Midbrain (tissue), 1 donor: ENCODE results near the gene MBOAT7.
A peak's percentile ranks its signal among the peaks of the same experiment; 100 is the strongest.

Experiments used
- DNase-seq: peaks from one replicate; lab custom pipeline; 2025; lab: John Stamatoyannopoulos, UW

MBOAT7 gene

GRCh38 chr19:54138489-54139256 lies 50.7 kb downstream of the MBOAT7 start:
- no peak for DNase-seq

DNA sequence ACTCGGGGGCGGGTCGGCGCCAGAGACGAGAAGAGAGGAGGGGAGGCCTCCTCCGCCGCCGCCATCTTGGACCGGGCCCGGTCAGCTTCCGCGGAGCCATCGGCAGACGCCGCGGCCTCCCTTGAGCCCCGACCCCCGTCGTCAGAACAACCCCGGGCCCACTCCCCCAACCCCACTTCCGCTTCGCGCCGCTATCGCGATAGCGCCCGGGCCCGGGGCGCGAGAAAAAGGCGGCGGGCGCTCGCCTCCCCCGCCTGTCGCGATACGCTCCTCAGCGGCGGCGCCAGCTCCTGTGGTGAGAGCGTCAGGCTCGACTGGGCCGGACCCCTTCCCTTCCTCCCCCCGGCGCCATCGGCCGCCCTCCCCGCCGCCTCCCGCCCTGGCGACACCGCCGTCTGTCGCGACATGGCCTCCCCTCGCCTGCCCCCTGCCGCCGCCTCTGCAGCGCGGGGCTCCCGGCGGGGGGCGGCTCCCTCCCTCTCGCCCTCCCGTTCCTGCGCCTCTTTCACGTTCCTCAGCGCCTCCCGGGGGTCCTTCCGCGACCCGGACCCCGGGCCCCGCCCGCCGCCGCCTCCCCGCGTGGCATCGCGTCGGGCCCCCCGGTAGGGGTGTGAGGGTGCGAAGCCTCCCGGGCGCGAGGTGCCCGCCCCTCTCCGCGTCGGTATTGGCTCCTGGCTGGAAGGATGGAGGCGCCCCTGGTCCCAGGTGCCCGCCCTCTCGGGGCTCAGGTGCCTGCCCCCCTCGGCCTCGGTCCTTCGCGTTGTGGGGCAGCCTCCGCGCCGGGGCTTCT lies 51.5 kb downstream of the MBOAT7 start, which contains the start of gene CNOT3:
Gene CNOT3, plus strand, starts transcription at position 64 of the 790 bp plus-strand sequence. CDS start 5,217 bp downstream, outside the sequence.
- DNase-seq, result no peak

DNA sequence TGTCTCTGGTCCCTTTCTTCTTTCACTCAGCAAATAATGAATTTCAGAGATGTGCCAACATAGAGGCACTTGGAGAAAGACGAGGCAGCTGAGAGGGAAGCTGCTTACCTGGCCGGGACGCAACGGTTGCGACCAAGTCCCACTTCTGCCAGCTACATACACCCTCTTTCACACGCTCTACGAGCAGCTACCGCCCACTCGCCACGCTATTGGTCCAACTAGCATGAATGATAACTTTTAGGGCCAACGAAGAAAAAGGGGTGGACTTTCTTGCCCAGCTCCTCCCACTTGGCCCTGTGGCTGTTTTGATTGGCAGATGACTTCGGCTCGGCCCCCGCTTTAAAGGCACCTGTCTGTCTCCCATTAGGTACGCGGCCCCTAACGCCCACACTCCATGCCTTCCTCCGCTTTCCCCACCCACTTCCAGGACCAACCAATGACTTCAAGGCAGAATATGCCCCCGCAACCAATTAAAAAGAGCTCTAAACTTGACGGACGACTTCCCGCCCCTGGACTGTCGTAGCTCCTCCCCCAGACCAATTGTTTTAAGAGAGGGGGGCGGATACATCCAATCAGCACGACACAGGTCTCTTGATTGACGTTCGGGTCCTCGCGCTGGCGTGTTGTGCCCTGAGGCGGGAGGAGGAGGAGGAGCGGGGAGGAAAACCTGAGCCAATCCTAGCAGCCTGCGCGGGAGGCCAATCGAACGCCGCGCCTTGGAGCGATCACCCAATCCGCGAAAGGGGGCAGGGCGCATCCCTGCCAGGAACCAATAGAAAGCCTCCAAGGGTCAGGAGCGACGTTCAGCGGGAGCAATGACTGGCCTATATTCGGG lies 52.3 kb downstream of the MBOAT7 start:
- DNase-seq, result peak; percentile 100

- DNase-seq, result no peak
Measured at GRCh38 chr19:54136086-54136863, 53.1 kb downstream of the MBOAT7 start.

GRCh38 chr19:54133957-54134590 lies 55.3 kb downstream of the MBOAT7 start:
- no peak for DNase-seq

- no peak for DNase-seq
Measured at GRCh38 chr19:54133312-54133956, 55.9 kb downstream of the MBOAT7 start.

- no peak for DNase-seq
Measured at GRCh38 chr19:54129617-54129996, 59.8 kb downstream of the MBOAT7 start.

- DNase-seq, result no peak
Measured at GRCh38 chr19:54128796-54129616, 60.4 kb downstream of the MBOAT7 start.

DNA sequence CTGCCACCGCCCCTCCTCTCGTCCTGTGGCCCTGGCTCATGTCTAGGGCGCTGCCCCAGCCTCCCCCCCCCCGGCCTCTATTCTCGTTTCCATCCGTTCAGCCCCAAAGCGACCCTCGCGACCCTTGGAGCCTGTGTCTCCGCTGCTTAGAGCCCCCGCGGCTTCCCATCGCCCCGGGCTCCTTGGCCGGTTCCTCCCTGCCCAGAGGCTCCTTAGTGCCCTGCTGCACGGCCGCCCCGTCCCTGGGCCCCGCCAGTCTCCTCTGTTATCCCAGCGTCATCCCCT lies 61.0 kb downstream of the MBOAT7 start:
- DNase-seq, result no peak

DNA sequence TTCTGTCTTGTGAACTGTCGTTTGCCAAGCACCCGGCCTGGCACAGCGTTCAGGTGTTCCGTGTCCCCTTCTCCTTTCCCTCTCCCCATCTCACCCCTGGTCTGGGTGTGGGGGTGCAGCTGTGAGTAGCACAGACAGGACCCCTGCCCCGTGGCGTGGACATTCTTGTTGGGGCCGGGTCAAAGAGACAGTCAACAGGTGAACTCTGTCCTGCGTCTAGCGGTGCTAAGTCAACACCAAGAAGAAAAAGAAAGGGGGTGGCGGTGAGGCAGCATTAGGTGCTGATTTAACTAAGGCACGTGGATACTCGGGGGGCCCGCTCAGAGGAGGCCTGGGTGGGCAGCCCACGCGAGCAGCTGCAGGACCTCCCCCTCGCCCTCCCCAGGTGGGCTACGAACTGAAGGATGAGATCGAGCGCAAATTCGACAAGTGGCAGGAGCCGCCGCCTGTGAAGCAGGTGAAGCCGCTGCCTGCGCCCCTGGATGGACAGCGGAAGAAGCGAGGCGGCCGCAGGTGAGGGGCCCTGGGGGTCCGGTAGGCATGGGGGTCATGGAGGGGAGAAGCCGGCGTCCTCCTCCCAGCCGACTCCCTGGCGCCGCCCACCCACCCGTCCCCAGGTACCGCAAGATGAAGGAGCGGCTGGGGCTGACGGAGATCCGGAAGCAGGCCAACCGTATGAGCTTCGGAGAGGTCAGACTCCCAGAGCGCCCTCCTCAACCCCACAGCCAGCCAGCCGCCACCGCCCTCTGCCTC lies 61.5 kb downstream of the MBOAT7 start:
- DNase-seq, result no peak

DNA sequence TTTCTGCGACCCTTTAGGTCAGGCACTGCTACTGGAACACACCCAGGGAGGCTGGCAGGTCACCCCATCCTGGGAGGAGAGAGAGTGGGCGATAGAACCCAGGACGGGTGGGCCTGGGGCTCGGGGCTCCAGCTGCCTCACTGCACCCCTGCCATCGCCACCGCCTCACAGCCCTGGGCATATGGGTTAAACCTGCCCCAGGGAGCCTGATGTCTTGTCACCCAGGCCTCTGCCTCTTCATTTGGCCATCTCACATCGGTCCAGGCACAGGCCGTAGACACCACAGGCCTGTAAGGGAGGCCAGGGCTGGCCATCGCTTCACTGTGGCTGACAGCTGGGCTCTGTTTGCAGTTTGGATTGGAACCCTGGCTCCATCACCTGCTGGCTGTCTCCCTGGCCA lies 63.7 kb downstream of the MBOAT7 start:
- no peak for DNase-seq

GRCh38 chr19:54124393-54124792 lies 65.0 kb downstream of the MBOAT7 start:
- DNase-seq, result no peak

DNA sequence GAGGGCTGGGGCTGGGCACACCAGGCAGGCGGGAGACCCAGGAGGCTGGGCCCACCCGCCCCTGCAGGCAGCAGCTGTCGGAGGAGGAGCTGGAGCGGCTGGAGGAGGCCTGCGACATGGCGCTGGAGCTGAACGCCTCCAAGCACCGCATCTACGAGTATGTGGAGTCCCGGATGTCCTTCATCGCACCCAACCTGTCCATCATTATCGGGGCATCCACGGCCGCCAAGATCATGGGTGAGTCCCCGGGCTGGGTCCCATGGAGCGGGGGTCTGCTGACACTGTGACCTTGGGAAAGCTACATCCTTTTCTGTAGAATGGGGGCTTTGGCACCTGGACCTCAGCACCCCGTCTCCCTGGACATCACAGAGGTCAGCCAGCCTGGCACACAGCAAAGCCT lies 65.7 kb downstream of the MBOAT7 start:
- DNase-seq, result no peak
